Mesothelial cell of epicardium (in vitro differentiated cells): ENCODE data around the gene MID1. TPM values are rescaled to one million over a fixed set of nuclear protein-coding genes. Genes with fewer than 3 reads are reported as not detected.
A peak's percentile ranks its signal among the peaks of the same experiment; 100 is the strongest.

Experiments
- DNase-seq, 2 experiments: peaks; one replicate each; pipeline ENCODE4 v3.0.0; 2021; ENCODE audit warnings: low spot score in 2 of 2; ENCODE audit not compliant: unreplicated experiment in 2 of 2
- H3K27ac Mint-ChIP-seq: 2 replicates; pipeline ENCODE4 v1.8.0; 2021; ENCODE audit warnings: mixed read lengths
- H3K27me3 Mint-ChIP-seq: 2 replicates; pipeline ENCODE4 v1.8.0; 2021; ENCODE audit warnings: low read depth, mixed read lengths
- H3K36me3 Mint-ChIP-seq: 2 replicates; pipeline ENCODE4 v1.8.0; 2021; ENCODE audit warnings: mixed read lengths
- H3K4me1 Mint-ChIP-seq: 2 replicates; pipeline ENCODE4 v1.8.0; 2021; ENCODE audit warnings: mixed read lengths
- H3K4me3 Mint-ChIP-seq: 2 replicates; pipeline ENCODE4 v1.8.0; 2021; ENCODE audit warnings: mild to moderate bottlenecking, moderate library complexity, mixed read lengths
- H3K9me3 Mint-ChIP-seq: 2 replicates; pipeline ENCODE4 v1.8.0; 2021; ENCODE audit warnings: mixed read lengths
- total RNA-seq: library from RNA; stranded (reverse); gene quantifications from 3 replicates; pipeline ENCODE4 v1.2.1, GENCODE V29; 2021
- TF ChIP-seq, protein P1 (sequence below): fragments of 200-600 bp; sonication (generic); IDR thresholded peaks from one replicate; pipeline ENCODE4 v1.5.0; 2021; ENCODE audit warnings: antibody characterized with exemption; ENCODE audit not compliant: unreplicated experiment

The MID1 gene
- total RNA-seq, 1 donor from 2014 or later, result 48.3 TPM

DNA sequence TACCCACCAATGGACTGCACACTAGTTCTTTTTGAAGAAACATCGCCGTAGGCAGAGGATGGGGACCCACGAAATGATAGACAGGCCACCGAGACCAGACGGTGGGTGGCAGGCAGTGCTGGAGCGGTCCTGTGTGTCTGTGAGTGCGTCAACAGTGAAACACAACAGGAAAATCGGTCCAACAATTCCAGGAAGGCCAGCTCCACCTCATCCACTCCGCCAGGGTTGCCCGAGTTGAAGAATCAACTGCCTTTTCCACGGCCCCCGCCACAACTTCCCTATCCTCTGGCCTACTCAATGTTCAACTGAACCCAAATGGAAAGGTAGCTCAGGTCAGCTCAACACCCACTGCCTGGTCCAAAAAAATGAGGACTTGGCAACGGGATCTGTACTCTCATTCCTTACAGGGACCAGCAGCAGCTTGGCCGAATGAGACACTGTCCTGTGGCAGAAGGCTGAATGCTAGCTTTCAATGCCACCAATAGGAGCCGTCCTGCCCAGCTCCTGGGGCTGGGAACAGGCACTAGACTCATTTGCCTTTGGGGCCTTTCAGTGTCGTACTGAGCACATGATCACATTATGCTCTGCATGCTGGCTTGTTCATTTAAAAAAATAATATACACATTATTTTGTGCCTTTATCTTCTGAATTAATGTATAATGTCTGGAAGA, 43.5 kb downstream of the MID1 start:
- peaks cover 17% of the 10 kb centered on the region for H3K9me3 Mint-ChIP-seq
- no peak for DNase-seq

DNA sequence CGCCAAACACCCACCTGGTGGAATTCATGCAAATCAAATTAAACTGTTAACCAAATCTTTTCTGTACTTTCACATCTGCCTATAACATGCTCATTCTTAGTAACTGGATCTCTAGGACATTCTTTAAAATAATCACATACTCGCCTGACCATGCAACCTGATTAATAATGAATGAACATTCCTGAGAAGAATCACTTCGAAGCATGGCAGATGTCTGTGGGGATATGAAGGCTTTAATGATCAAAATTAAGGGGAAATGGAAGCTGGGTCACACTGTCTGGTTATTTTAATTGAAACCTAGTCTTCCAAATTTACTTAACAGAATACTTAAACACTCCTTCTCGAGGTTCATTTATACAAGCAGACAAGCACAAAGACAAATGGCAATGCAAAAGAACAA, 44.2 kb downstream of the MID1 start:
- TF ChIP-seq, protein P1, sequence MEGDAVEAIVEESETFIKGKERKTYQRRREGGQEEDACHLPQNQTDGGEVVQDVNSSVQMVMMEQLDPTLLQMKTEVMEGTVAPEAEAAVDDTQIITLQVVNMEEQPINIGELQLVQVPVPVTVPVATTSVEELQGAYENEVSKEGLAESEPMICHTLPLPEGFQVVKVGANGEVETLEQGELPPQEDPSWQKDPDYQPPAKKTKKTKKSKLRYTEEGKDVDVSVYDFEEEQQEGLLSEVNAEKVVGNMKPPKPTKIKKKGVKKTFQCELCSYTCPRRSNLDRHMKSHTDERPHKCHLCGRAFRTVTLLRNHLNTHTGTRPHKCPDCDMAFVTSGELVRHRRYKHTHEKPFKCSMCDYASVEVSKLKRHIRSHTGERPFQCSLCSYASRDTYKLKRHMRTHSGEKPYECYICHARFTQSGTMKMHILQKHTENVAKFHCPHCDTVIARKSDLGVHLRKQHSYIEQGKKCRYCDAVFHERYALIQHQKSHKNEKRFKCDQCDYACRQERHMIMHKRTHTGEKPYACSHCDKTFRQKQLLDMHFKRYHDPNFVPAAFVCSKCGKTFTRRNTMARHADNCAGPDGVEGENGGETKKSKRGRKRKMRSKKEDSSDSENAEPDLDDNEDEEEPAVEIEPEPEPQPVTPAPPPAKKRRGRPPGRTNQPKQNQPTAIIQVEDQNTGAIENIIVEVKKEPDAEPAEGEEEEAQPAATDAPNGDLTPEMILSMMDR, result no peak
- Mint-ChIP-seq H3K9me3 (peaks cover 11% of the 10 kb centered on the region), H3K4me3 (no peak overlapping the region), H3K27me3 (no peaks in the 10 kb centered on the region), H3K27ac (peak overlapping the region; percentile 55), H3K36me3 (peaks cover 8% of the 10 kb centered on the region), H3K4me1 (peaks cover 53% of the 10 kb centered on the region)
- no peak for DNase-seq

More for the DNA sequence above, 43.5 kb downstream of the MID1 start:
- TF ChIP-seq, protein P1, result no peak
- H3K27me3 Mint-ChIP-seq, result no peaks in the 10 kb centered on the region
- peak overlapping the region; percentile 55 for H3K27ac Mint-ChIP-seq
- no peak overlapping the region for H3K4me3 Mint-ChIP-seq
- H3K4me1 Mint-ChIP-seq, result peaks cover 55% of the 10 kb centered on the region
- H3K36me3 Mint-ChIP-seq, result peaks cover 8% of the 10 kb centered on the region

DNA sequence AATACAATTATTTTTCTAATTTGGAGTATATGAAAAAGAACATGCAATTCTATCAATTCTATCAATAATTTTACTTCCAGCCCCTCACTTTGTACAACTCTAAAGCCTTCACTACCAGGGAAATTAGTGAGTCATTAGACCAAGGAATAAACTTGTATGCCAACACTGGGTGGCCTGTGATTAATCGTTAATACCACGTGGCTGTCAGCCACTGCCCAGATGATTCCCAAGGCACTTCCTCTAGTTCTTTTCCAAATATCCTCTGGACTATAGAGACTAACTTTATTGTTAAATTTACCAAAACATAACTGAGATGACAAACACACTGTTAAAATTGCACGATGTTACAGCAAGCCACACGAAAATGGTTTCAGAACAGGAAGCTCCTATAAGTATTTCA, 45.7 kb downstream of the MID1 start:
- DNase-seq, result no peak
- no peak overlapping the region for H3K4me3 Mint-ChIP-seq
- peaks cover 8% of the 10 kb centered on the region for H3K36me3 Mint-ChIP-seq
- H3K9me3 Mint-ChIP-seq, result peaks cover 19% of the 10 kb centered on the region
- H3K27ac Mint-ChIP-seq, result no peak overlapping the region
- TF ChIP-seq, protein P1, result no peak
- H3K27me3 Mint-ChIP-seq, result no peaks in the 10 kb centered on the region
- peaks cover 54% of the 10 kb centered on the region for H3K4me1 Mint-ChIP-seq

DNA sequence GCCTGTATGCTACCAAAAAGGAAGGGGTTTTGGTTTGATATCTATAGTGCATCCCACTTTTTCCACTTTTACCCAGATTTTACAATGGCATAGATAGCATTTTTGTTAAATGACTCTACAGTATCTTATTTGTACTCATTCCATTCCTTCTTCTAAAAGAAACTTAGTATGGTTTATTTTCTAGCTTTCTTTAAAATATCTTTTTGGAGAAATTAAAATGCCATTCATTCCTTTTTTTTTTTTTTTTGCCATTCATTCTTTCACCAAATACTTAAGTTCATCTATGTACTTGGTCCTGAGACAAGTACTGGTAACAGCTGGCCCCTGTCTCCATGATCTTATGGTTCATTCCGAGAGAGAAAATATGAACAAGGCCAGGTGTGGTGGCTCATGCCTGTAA, 49.1 kb downstream of the MID1 start:
- Mint-ChIP-seq H3K27ac (no peak overlapping the region), H3K27me3 (no peaks in the 10 kb centered on the region), H3K4me3 (no peak overlapping the region), H3K9me3 (peaks cover 23% of the 10 kb centered on the region), H3K36me3 (peaks cover 18% of the 10 kb centered on the region), H3K4me1 (peaks cover 35% of the 10 kb centered on the region)
- TF ChIP-seq, protein P1, result no peak
- DNase-seq, result no peak

DNA sequence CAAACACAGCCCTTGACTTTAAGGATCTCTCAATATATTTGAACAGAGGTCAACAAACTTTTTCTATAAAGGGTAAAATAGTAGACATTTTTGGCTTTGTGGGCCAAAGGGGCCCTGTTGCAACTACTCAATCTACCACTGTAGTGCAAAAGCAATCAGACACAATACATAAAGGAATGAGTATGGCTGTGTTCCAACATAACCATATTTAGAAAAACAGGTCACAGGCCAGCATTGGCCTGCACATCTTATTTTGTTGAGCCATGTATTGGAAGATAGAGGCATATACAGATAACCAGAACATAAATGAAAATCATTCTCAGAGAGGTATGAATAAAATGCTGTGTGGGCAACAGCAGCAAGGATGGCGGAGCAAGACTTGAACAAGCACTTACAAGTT, 49.8 kb downstream of the MID1 start:
- TF ChIP-seq, protein P1, result no peak
- DNase-seq, result no peak
- Mint-ChIP-seq H3K9me3 (peaks cover 25% of the 10 kb centered on the region), H3K27ac (peak overlapping the region; percentile 86), H3K36me3 (peaks cover 21% of the 10 kb centered on the region), H3K27me3 (no peaks in the 10 kb centered on the region), H3K4me3 (no peak overlapping the region), H3K4me1 (peaks cover 31% of the 10 kb centered on the region)
